H1 (cell line): Measurements from ENCODE around the gene ARSA. TPM values are rescaled to one million over a fixed set of nuclear protein-coding genes. Genes with fewer than 3 reads are reported as not detected.

Experiments
- BRCA1 ChIP-seq: IDR thresholded peaks from 2 replicates; pipeline ENCODE4 v1.6.1; 2012; ENCODE audit warnings: low read depth, low read length, improper control_type of control experiment
- EGR1 ChIP-seq: IDR thresholded peaks from 2 replicates; pipeline ENCODE4 v1.6.1; 2011; ENCODE audit warnings: low read depth, low read length, borderline replicate concordance
- POU5F1 ChIP-seq: IDR thresholded peaks from 2 replicates; pipeline ENCODE4 v1.6.1; 2011; ENCODE audit warnings: low read depth, mild to moderate bottlenecking, low read length, moderate library complexity
- TAF1 ChIP-seq: IDR thresholded peaks from 2 replicates; pipeline ENCODE4 v1.6.1; 2011; ENCODE audit warnings: mild to moderate bottlenecking, low read depth, low read length
- TBP ChIP-seq: IDR thresholded peaks from 2 replicates; pipeline ENCODE4 v1.6.1; 2011; ENCODE audit warnings: low read depth, low read length, improper control_type of control experiment
- polyA plus RNA-seq, 7 experiments: library from polyadenylated mRNA; depleted of rRNA in 3 of 7; stranded (reverse) in 5 of 7; unstranded in 2 of 7; fragments of >200 nt in 5 of 7; fragments of 200-250 nt in 2 of 7; gene quantifications; 1 replicate in 5 of 7; 2 replicates in 1 of 7; 4 replicates in 1 of 7; pipeline versions ENCODE4 v1.2.1 to v1.2.3, GENCODE V29; 2011 to 2013; ENCODE audit warnings: missing spikeins in 2 of 7, mixed read lengths in 2 of 7
- total RNA-seq: library from RNA; stranded (reverse); fragmentation: NEBNext Ultra II Directional; extraction: Animal tissue kit (Norgen Biotek cat#: 25700); gene quantifications from 2 replicates; pipeline ENCODE4 v1.2.1, GENCODE V29; 2021
- TF ChIP-seq, protein P1 (sequence below): IDR thresholded peaks from 2 replicates; pipeline ENCODE4 v1.6.1; 2012; ENCODE audit warnings: inconsistent platforms

Gene ARSA
- total and polyA plus RNA-seq, 2 of the 8 experiments (the other 6 are each of a cell fraction or from before 2014, with no cell fraction given): 9.8 to 10.1 TPM

- TF ChIP-seq BRCA1 (no peak), POU5F1 (no peak), TAF1 (no peak), EGR1 (no peak), TBP (no peak)
- TF ChIP-seq, protein P1, sequence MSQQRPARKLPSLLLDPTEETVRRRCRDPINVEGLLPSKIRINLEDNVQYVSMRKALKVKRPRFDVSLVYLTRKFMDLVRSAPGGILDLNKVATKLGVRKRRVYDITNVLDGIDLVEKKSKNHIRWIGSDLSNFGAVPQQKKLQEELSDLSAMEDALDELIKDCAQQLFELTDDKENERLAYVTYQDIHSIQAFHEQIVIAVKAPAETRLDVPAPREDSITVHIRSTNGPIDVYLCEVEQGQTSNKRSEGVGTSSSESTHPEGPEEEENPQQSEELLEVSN: no peak
- TF ChIP-seq, all 59 proteins: peak for 2
Measured at GRCh38 chr22:50606165-50606945, 21.6 kb downstream of the ARSA start (continued).
